CD14-positive monocyte (primary cell): Measurements from ENCODE around the gene SLIT3. TPM values are rescaled to one million over a fixed set of nuclear protein-coding genes. Genes with fewer than 3 reads are reported as not detected.

Experiments
- DNase-seq, 3 donors: peaks; one replicate each; pipeline ENCODE4 v3.0.0-alpha.2; 2011 to 2022
- H2AFZ ChIP-seq: 2 replicates; pipeline ENCODE4 v1.6.0; 2012; ENCODE audit warnings: mild to moderate bottlenecking, low read depth, low read length, inconsistent platforms; ENCODE audit not compliant: insufficient read depth, poor library complexity, severe bottlenecking
- H3K27ac ChIP-seq, 2 donors: 1 replicate in 1 of 2; 2 replicates in 1 of 2; pipeline ENCODE4 v1.5.1; 2012 to 2013; ENCODE audit warnings: low read length in 2 of 2, control low read depth in 1 of 2, inconsistent platforms in 1 of 2, low read depth in 1 of 2, mild to moderate bottlenecking in 1 of 2
- H3K27me3 ChIP-seq, 2 donors: one replicate each; pipeline versions ENCODE4 v1.6.0 to v1.6.1; 2011 to 2013; ENCODE audit warnings: low read length in 2 of 2; ENCODE audit not compliant: control insufficient read depth in 2 of 2, insufficient read depth in 2 of 2
- H3K36me3 ChIP-seq, 2 donors: replicated peaks in 1 of 2; 1 replicate in 1 of 2; 2 replicates in 1 of 2; pipeline versions ENCODE4 v1.5.1 to v1.6.1; 2012 to 2013; ENCODE audit warnings: low read length in 2 of 2, control low read depth in 1 of 2, inconsistent platforms in 1 of 2, mild to moderate bottlenecking in 1 of 2; ENCODE audit not compliant: insufficient read depth in 2 of 2, control insufficient read depth in 1 of 2
- H3K4me1 ChIP-seq, 2 donors: 1 replicate in 1 of 2; 2 replicates in 1 of 2; pipeline versions ENCODE4 v1.5.1 to v1.6.1; 2012 to 2013; ENCODE audit warnings: low read length in 2 of 2, control low read depth in 1 of 2, inconsistent platforms in 1 of 2, mild to moderate bottlenecking in 1 of 2, moderate library complexity in 1 of 2; ENCODE audit not compliant: insufficient read depth in 2 of 2, control insufficient read depth in 1 of 2
- H3K4me2 ChIP-seq: replicated peaks from 2 replicates; pipeline ENCODE3; 2012; ENCODE audit warnings: low read length, moderate library complexity, mild to moderate bottlenecking; ENCODE audit not compliant: poor library complexity, severe bottlenecking; ENCODE audit errors: extremely low read depth
- H3K4me3 ChIP-seq, 3 experiments: fragments of 200-600 bp in 1 of 3; sonication (generic) in 1 of 3; replicated peaks in 1 of 3; 1 replicate in 2 of 3; 2 replicates in 1 of 3; pipeline ENCODE4 v1.5.1; 2011 to 2013; ENCODE audit warnings: low read length in 3 of 3, mild to moderate bottlenecking in 3 of 3, control low read depth in 2 of 3, low read depth in 2 of 3, inconsistent platforms in 1 of 3, moderate library complexity in 1 of 3
- H3K79me2 ChIP-seq: 2 replicates; pipeline ENCODE4 v1.6.0; 2012; ENCODE audit warnings: mild to moderate bottlenecking, control low read depth, inconsistent platforms, low read length, moderate library complexity; ENCODE audit not compliant: insufficient read depth
- H3K9ac ChIP-seq: 2 replicates; pipeline ENCODE4 v1.6.0; 2017; ENCODE audit warnings: low read length, mild to moderate bottlenecking; ENCODE audit not compliant: insufficient read depth, poor library complexity, severe bottlenecking
- H3K9me3 ChIP-seq, 2 donors: replicated peaks in 1 of 2; 1 replicate in 1 of 2; 2 replicates in 1 of 2; pipeline versions ENCODE4 v1.5.1 to v1.6.1; 2012 to 2013; ENCODE audit warnings: low read length in 2 of 2, control low read depth in 1 of 2; ENCODE audit not compliant: control insufficient read depth in 1 of 2, insufficient read depth in 1 of 2
- H4K20me1 ChIP-seq: 2 replicates; pipeline ENCODE4 v1.6.0; 2012; ENCODE audit warnings: mild to moderate bottlenecking, low read length, control low read depth, moderate library complexity; ENCODE audit not compliant: insufficient read depth
- H3K27ac Mint-ChIP-seq, 7 donors: one replicate each; pipeline ENCODE4 v1.8.0; 2020; ENCODE audit warnings: mild to moderate bottlenecking in 7 of 7, mixed read lengths in 7 of 7, moderate library complexity in 6 of 7, inconsistent platforms in 2 of 7
- H3K27me3 Mint-ChIP-seq, 3 donors: one replicate each; pipeline ENCODE4 v1.8.0; 2021 to 2022; ENCODE audit warnings: low read depth in 3 of 3, mild to moderate bottlenecking in 3 of 3, mixed read lengths in 3 of 3, moderate library complexity in 3 of 3, inconsistent platforms in 1 of 3
- H3K36me3 Mint-ChIP-seq, 2 donors: one replicate each; pipeline ENCODE4 v1.8.0; 2020; ENCODE audit warnings: mixed read lengths in 2 of 2, inconsistent platforms in 1 of 2, mild to moderate bottlenecking in 1 of 2
- H3K4me1 Mint-ChIP-seq: one replicate; pipeline ENCODE4 v1.8.0; 2020; ENCODE audit warnings: mild to moderate bottlenecking, mixed read lengths
- H3K4me3 Mint-ChIP-seq, 2 donors: one replicate each; pipeline ENCODE4 v1.8.0; 2020; ENCODE audit warnings: mild to moderate bottlenecking in 2 of 2, mixed read lengths in 2 of 2, moderate library complexity in 1 of 2
- H3K9me3 Mint-ChIP-seq, 7 donors: one replicate each; pipeline ENCODE4 v1.8.0; 2020 to 2022; ENCODE audit warnings: mixed read lengths in 7 of 7, mild to moderate bottlenecking in 6 of 7, moderate library complexity in 6 of 7, inconsistent platforms in 2 of 7
- CTCF ChIP-seq: fragments of 200-600 bp; IDR thresholded peaks from one replicate; pipeline ENCODE4 v1.8.0; 2022; ENCODE audit warnings: antibody characterized with exemption, mild to moderate bottlenecking
- WGBS: methylation state at CpG from one replicate; pipeline ENCODE4 v1.1.5; 2013; ENCODE audit warnings: missing lambda C conversion rate; ENCODE audit not compliant: insufficient coverage; 5-methylcytosine and 5-hydroxymethylcytosine counted together
- intact Hi-C, 2 donors: fragments of 100-400 bp; cut with micrococcal nuclease; formaldehyde crosslinking; loops; one replicate each; pipeline versions ENCODE4 v1.15.0 to v1.15.1; 2023
- polyA plus RNA-seq, 3 donors: library from polyadenylated mRNA; depleted of rRNA in 1 of 3; unstranded in 2 of 3; stranded (reverse) in 1 of 3; fragments of 300-500 nt in 2 of 3; fragments of >200 nt in 1 of 3; fragmentation: Illumina TruSeq in 2 of 3; gene quantifications; 1 replicate in 2 of 3; 2 replicates in 1 of 3; pipeline ENCODE4 v1.2.3, GENCODE V29; 2012 to 2021

The SLIT3 gene
- polyA plus RNA-seq, 3 donors: not detected

GRCh38 chr5:168624850-168625364 is 676.0 kb downstream of the SLIT3 start:
- no CpG with 5 or more reads among the region's 3 CpGs for WGBS
- Mint-ChIP-seq H3K4me1 (peaks cover 5% of the 10 kb centered on the region), H3K36me3 (no peaks in the 10 kb centered on the region), H3K4me3 (no peak overlapping the region), H3K9me3 (peaks cover 0 to 3% (median 2%) of the 10 kb centered on the region in 7 donors), H3K27me3 (peaks cover 0 to 3% (median 3%) of the 10 kb centered on the region in 3 donors), H3K27ac (no peak overlapping the region)
- no peak for DNase-seq
- Histone ChIP-seq H3K9me3 (peaks cover 0 to 3% of the 10 kb centered on the region in 2 donors), H4K20me1 (no peaks in the 10 kb centered on the region), H2AFZ (no peak overlapping the region), H3K27me3 (no peaks in the 10 kb centered on the region), H3K27ac (no peak overlapping the region), H3K36me3 (no peaks in the 10 kb centered on the region), H3K4me1 (no peaks in the 10 kb centered on the region), H3K4me3 (no peak overlapping the region), H3K9ac (no peak overlapping the region), H3K79me2 (no peaks in the 10 kb centered on the region), H3K4me2 (no peak overlapping the region)
- intact Hi-C loops: no loop called here
- TF ChIP-seq CTCF: no peak

- no peaks in the 10 kb centered on the region for H4K20me1 ChIP-seq
- no peak overlapping the region for H3K4me2 ChIP-seq
- H3K4me3 ChIP-seq: no peak overlapping the region
- WGBS: 67% methylated on average over 1 of the region's 1 CpG
- H3K36me3 Mint-ChIP-seq: no peaks in the 10 kb centered on the region
- no peak overlapping the region for H3K27ac ChIP-seq
- H3K4me1 Mint-ChIP-seq: peaks cover 5% of the 10 kb centered on the region
- no peak for TF ChIP-seq CTCF
- H3K4me1 ChIP-seq: no peaks in the 10 kb centered on the region
- no peaks in the 10 kb centered on the region for H3K27me3 ChIP-seq
- intact Hi-C loops: no loop called here
- H3K27me3 Mint-ChIP-seq: peaks cover 0 to 7% (median 2%) of the 10 kb centered on the region in 3 donors
- no peaks in the 10 kb centered on the region for H3K79me2 ChIP-seq
- no peaks in the 10 kb centered on the region for H3K9me3 ChIP-seq
- H3K9ac ChIP-seq: no peak overlapping the region
- no peaks in the 10 kb centered on the region for H3K36me3 ChIP-seq
- no peak overlapping the region for H3K4me3 Mint-ChIP-seq
- no peak overlapping the region for H2AFZ ChIP-seq
- H3K9me3 Mint-ChIP-seq: peaks cover 0 to 3% (median 0%) of the 10 kb centered on the region in 7 donors
- no peak for DNase-seq
- no peak overlapping the region for H3K27ac Mint-ChIP-seq
Measured at GRCh38 chr5:168620807-168621206, 680.1 kb downstream of the SLIT3 start.
